HT1080 (cell line): ENCODE data around the gene KCNIP4. TPM values are rescaled to one million over a fixed set of nuclear protein-coding genes. Genes with fewer than 3 reads are reported as not detected.
"Not testable (repeated sequence)": the region's sequence is repeated elsewhere in the genome, so short reads cannot be mapped to it uniquely, and the experiment has no call there.

ENCODE experiments used
- DNase-seq: peaks from one replicate; pipeline ENCODE4 v3.0.0-alpha.2; 2015; ENCODE audit warnings: low read depth
- total RNA-seq: library from RNA; depleted of rRNA; stranded (reverse); fragments of >200 nt; shearing (Covaris generic); gene quantifications from 2 replicates; pipeline ENCODE4 v1.2.3, GENCODE V29; 2014

The KCNIP4 gene
- total RNA-seq, 1 experiment from 2014 or later = not detected

- peak; percentile 59 for DNase-seq
Observed at GRCh38 chr4:20773144-20773997, 1175.2 kb downstream of the KCNIP4 start.

- peak; percentile 47 for DNase-seq
Observed at GRCh38 chr4:20764366-20764992, 1184.1 kb downstream of the KCNIP4 start.

- DNase-seq = no peak
Observed at GRCh38 chr4:20761826-20762225, 1186.7 kb downstream of the KCNIP4 start.

GRCh38 chr4:20761382-20761781 lies 1187.2 kb downstream of the KCNIP4 start:
- DNase-seq = no peak

- DNase-seq = peak; percentile 12
Observed at GRCh38 chr4:20760053-20760452, 1188.5 kb downstream of the KCNIP4 start.

GRCh38 chr4:20754036-20754435 lies 1194.5 kb downstream of the KCNIP4 start:
- DNase-seq = no peak

- DNase-seq = no peak
Observed at GRCh38 chr4:20752641-20753040, 1195.9 kb downstream of the KCNIP4 start.

GRCh38 chr4:20746000-20746399 lies 1202.6 kb downstream of the KCNIP4 start:
- DNase-seq = not testable (repeated sequence)

GRCh38 chr4:20735931-20736330 lies 1212.6 kb downstream of the KCNIP4 start:
- no peak for DNase-seq

GRCh38 chr4:20724915-20725314 lies 1223.7 kb downstream of the KCNIP4 start:
- DNase-seq = no peak

GRCh38 chr4:20723463-20723862 lies 1225.1 kb downstream of the KCNIP4 start:
- DNase-seq = no peak

GRCh38 chr4:20723019-20723418 lies 1225.6 kb downstream of the KCNIP4 start:
- no peak for DNase-seq

GRCh38 chr4:20711335-20711734 lies 1237.2 kb downstream of the KCNIP4 start:
- DNase-seq = no peak

- peak; percentile 94 for DNase-seq
Observed at GRCh38 chr4:20700007-20700761, 1248.4 kb downstream of the KCNIP4 start, which contains the start of gene PACRGL. Gene PACRGL (plus strand): TSS chr4:20700458. CDS start chr4:20704482, 4,024 bp downstream.

- DNase-seq = no peak
Observed at GRCh38 chr4:20698820-20699219, 1249.8 kb downstream of the KCNIP4 start.

GRCh38 chr4:20698382-20698781 lies 1250.2 kb downstream of the KCNIP4 start:
- DNase-seq = no peak

GRCh38 chr4:20696815-20697214 lies 1251.8 kb downstream of the KCNIP4 start:
- DNase-seq = no peak

- DNase-seq = peak; percentile 55
Observed at GRCh38 chr4:20687864-20688263, 1260.7 kb downstream of the KCNIP4 start.

GRCh38 chr4:20684852-20685763 lies 1263.5 kb downstream of the KCNIP4 start:
- peak; percentile 23 for DNase-seq

- no peak for DNase-seq
Observed at GRCh38 chr4:20683766-20684165, 1264.8 kb downstream of the KCNIP4 start.

- no peak for DNase-seq
Observed at GRCh38 chr4:20682853-20683252, 1265.7 kb downstream of the KCNIP4 start.
